Mesenchymal stem cell (in vitro differentiated cells and primary cell): ENCODE results near the gene CFAP58.

Source experiments
- DNase-seq: peaks from one replicate; pipeline ENCODE4 v3.0.0-alpha.2; 2013
- H2AFZ ChIP-seq: one replicate; pipeline ENCODE4 v1.6.1; 2013; ENCODE audit warnings: low read depth, mild to moderate bottlenecking, control low read depth, inconsistent platforms, low read length, moderate library complexity
- H2AK5ac ChIP-seq: 2 replicates; pipeline ENCODE4 v1.6.1; 2013; ENCODE audit warnings: low read length, moderate library complexity, mild to moderate bottlenecking, inconsistent platforms; ENCODE audit not compliant: severe bottlenecking
- H2BK120ac ChIP-seq: one replicate; pipeline ENCODE4 v1.6.1; 2013; ENCODE audit warnings: low read depth, mild to moderate bottlenecking, inconsistent platforms, low read length, moderate library complexity
- H2BK12ac ChIP-seq, 2 experiments: one replicate each; pipeline ENCODE4 v1.6.1; 2013; ENCODE audit warnings: inconsistent platforms in 2 of 2, low read length in 2 of 2, mild to moderate bottlenecking in 2 of 2, moderate library complexity in 2 of 2, control low read depth in 1 of 2
- H2BK15ac ChIP-seq: one replicate; pipeline ENCODE4 v1.6.1; 2013; ENCODE audit warnings: mild to moderate bottlenecking, low read depth, inconsistent platforms; ENCODE audit not compliant: poor library complexity, severe bottlenecking
- H2BK5ac ChIP-seq: 2 replicates; pipeline ENCODE4 v1.6.1; 2013; ENCODE audit warnings: low read depth, mild to moderate bottlenecking, low read length, control low read depth, inconsistent platforms; ENCODE audit not compliant: poor library complexity, severe bottlenecking
- H3K14ac ChIP-seq, 2 experiments: one replicate each; pipeline ENCODE4 v1.6.1; 2013; ENCODE audit warnings: inconsistent platforms in 2 of 2, low read length in 2 of 2, control low read depth in 1 of 2, mild to moderate bottlenecking in 1 of 2, moderate library complexity in 1 of 2
- H3K18ac ChIP-seq, 2 experiments: one replicate each; pipeline ENCODE4 v1.6.1; 2013; ENCODE audit warnings: inconsistent platforms in 2 of 2, low read length in 2 of 2, control low read depth in 1 of 2, low read depth in 1 of 2, mild to moderate bottlenecking in 1 of 2
- H3K23ac ChIP-seq, 2 experiments: one replicate each; pipeline ENCODE4 v1.6.1; 2013; ENCODE audit warnings: inconsistent platforms in 2 of 2, low read length in 2 of 2, mild to moderate bottlenecking in 2 of 2, moderate library complexity in 2 of 2, control low read depth in 1 of 2
- H3K27ac ChIP-seq: 2 replicates; pipeline ENCODE4 v1.5.1; 2013; ENCODE audit warnings: mild to moderate bottlenecking, moderate library complexity, low read length, control low read depth, inconsistent platforms; ENCODE audit not compliant: poor library complexity, severe bottlenecking
- H3K27me3 ChIP-seq, 2 experiments: 2 replicates each; pipeline versions ENCODE4 v1.6.1 to v1.7.0; 2013; ENCODE audit warnings: low read length in 2 of 2, mild to moderate bottlenecking in 2 of 2, moderate library complexity in 2 of 2, control low read depth in 1 of 2, inconsistent platforms in 1 of 2; ENCODE audit not compliant: control insufficient read depth in 1 of 2, insufficient read depth in 1 of 2
- H3K36me3 ChIP-seq, 2 experiments: 2 replicates each; pipeline versions ENCODE4 v1.6.1 to v1.7.0; 2013; ENCODE audit warnings: low read length in 2 of 2, control low read depth in 1 of 2, inconsistent platforms in 1 of 2, low read depth in 1 of 2, mild to moderate bottlenecking in 1 of 2; ENCODE audit not compliant: insufficient read depth in 2 of 2, control insufficient read depth in 1 of 2
- H3K4ac ChIP-seq, 2 experiments: one replicate each; pipeline ENCODE4 v1.6.1; 2013; ENCODE audit warnings: inconsistent platforms in 2 of 2, low read length in 2 of 2, mild to moderate bottlenecking in 2 of 2, moderate library complexity in 2 of 2, control low read depth in 1 of 2, low read depth in 1 of 2
- H3K4me1 ChIP-seq: 2 replicates; pipeline ENCODE4 v1.6.1; 2013; ENCODE audit warnings: low read depth, low read length, control low read depth; ENCODE audit not compliant: control insufficient read depth, insufficient read depth
- H3K4me2 ChIP-seq: 2 replicates; pipeline ENCODE4 v1.6.1; 2013; ENCODE audit warnings: low read length, mild to moderate bottlenecking, inconsistent platforms; ENCODE audit not compliant: poor library complexity, severe bottlenecking
- H3K4me3 ChIP-seq, 2 experiments: 2 replicates each; pipeline versions ENCODE4 v1.5.1 to v1.7.0; 2013; ENCODE audit warnings: low read length in 2 of 2, mild to moderate bottlenecking in 2 of 2, control low read depth in 1 of 2, low read depth in 1 of 2; ENCODE audit not compliant: insufficient read depth in 1 of 2
- H3K79me1 ChIP-seq: replicated peaks from 2 replicates; pipeline ENCODE4 v1.6.1; 2013; ENCODE audit warnings: mild to moderate bottlenecking, control low read depth, low read length, inconsistent platforms; ENCODE audit not compliant: poor library complexity, severe bottlenecking
- H3K9ac ChIP-seq: 2 replicates; pipeline ENCODE4 v1.7.0; 2013; ENCODE audit warnings: mild to moderate bottlenecking, low read length, moderate library complexity
- H3K9me3 ChIP-seq: 2 replicates; pipeline ENCODE4 v1.7.0; 2013; ENCODE audit warnings: mild to moderate bottlenecking, low read length; ENCODE audit not compliant: control insufficient read depth
- H4K8ac ChIP-seq: one replicate; pipeline ENCODE4 v1.6.1; 2013; ENCODE audit warnings: inconsistent platforms, mild to moderate bottlenecking, low read length, moderate library complexity
- H4K91ac ChIP-seq: one replicate; pipeline ENCODE4 v1.6.1; 2013; ENCODE audit warnings: mild to moderate bottlenecking, low read length, inconsistent platforms
- WGBS: methylation state at CpG from one replicate; pipeline ENCODE4 v1.1.7; 2013; ENCODE audit warnings: mixed read lengths; 5-methylcytosine and 5-hydroxymethylcytosine counted together

Gene CFAP58

DNA sequence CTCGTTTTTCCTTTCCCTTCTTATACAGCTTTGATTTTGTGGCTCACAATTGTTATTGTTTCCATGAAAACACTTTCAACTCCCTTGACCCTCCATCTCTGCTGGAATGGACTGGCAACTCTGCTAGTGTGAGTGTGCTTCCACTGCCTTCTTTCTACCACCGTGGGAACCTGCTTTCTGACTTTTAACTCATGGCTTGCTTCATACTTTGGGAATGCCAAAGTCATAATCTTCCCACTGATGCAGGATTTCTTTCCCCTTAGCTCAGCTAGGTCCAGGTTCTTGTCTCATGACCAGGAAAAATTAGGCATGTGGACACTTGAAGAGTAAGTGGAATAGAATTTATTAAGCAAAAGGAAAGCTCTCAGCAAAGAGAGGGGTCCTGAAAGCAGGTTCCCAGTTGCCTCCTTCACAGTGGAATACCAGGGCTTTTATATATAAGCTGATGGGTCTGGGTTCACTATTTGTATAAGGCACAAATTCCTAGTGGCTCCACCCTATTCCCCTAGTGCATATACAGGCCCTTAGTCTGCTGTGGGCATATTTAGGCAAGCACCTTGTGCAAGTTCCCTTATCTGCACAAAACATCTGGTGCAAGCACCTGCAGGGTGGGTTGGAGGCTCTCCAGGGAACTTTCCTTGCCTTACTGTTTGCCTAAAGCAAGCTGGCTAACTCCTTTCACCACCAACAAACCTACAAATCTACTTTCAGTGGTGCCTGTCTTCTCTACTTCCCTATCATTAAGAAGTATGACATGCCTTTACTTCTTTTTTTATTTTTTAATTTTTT lies 119.5 kb downstream of the CFAP58 start:
- WGBS, result 36% methylated on average over 2 of the region's 2 CpGs
- no peak overlapping the region for H3K4ac ChIP-seq
- H3K4me2 ChIP-seq, result no peak overlapping the region
- H3K27ac ChIP-seq, result no peak overlapping the region
- no peak overlapping the region for H4K8ac ChIP-seq
- no peak for DNase-seq
- no peak overlapping the region for H2BK15ac ChIP-seq
- H2BK12ac ChIP-seq, result no peak overlapping the region
- H3K23ac ChIP-seq, result no peak overlapping the region
- no peak overlapping the region for H2BK5ac ChIP-seq
- H3K9ac ChIP-seq, result no peak overlapping the region
- H3K27me3 ChIP-seq, result no peaks in the 10 kb centered on the region
- H2BK120ac ChIP-seq, result no peak overlapping the region
- H3K79me1 ChIP-seq, result no peaks in the 10 kb centered on the region
- no peak overlapping the region for H2AK5ac ChIP-seq
- H3K4me1 ChIP-seq, result no peaks in the 10 kb centered on the region
- H2AFZ ChIP-seq, result no peak overlapping the region
- H4K91ac ChIP-seq, result no peak overlapping the region
- no peak overlapping the region for H3K14ac ChIP-seq
- H3K36me3 ChIP-seq, result no peaks in the 10 kb centered on the region
- H3K4me3 ChIP-seq, result no peak overlapping the region
- no peak overlapping the region for H3K18ac ChIP-seq
- H3K9me3 ChIP-seq, result no peaks in the 10 kb centered on the region

DNA sequence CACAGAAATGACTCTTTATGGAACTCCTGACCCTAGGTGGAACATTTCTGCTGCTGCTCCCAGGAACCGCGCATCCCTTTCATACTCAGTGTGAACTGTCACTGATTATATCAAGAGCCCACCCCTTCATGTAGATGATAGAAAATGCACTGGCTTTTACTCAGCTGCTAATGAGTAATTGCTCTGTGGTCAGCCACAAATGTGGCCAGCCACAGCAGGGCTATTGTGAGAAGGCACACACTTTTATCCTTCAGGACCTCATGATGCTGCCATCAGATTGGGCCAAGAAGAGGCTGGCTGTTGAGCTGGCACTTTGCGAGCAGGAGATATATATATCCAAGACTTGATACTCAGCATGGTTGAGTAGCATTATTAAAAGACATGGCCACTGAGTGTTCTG lies 124.7 kb downstream of the CFAP58 start:
- no peaks in the 10 kb centered on the region for H3K36me3 ChIP-seq
- H3K14ac ChIP-seq, result no peak overlapping the region
- H3K27me3 ChIP-seq, result peaks cover 0 to 4% of the 10 kb centered on the region in 2 experiments
- H2AK5ac ChIP-seq, result no peak overlapping the region
- H2AFZ ChIP-seq, result no peak overlapping the region
- no peak overlapping the region for H2BK12ac ChIP-seq
- no peak overlapping the region for H3K4me3 ChIP-seq
- no peak overlapping the region for H3K23ac ChIP-seq
- H4K8ac ChIP-seq, result no peak overlapping the region
- H3K4me2 ChIP-seq, result no peak overlapping the region
- H4K91ac ChIP-seq, result no peak overlapping the region
- no peak overlapping the region for H2BK120ac ChIP-seq
- H3K4me1 ChIP-seq, result no peaks in the 10 kb centered on the region
- H3K9me3 ChIP-seq, result no peaks in the 10 kb centered on the region
- no peak overlapping the region for H3K18ac ChIP-seq
- no peak overlapping the region for H2BK15ac ChIP-seq
- H2BK5ac ChIP-seq, result no peak overlapping the region
- no peak overlapping the region for H3K27ac ChIP-seq
- 92% methylated on average over 3 of the region's 3 CpGs for WGBS
- DNase-seq, result no peak
- no peak overlapping the region for H3K4ac ChIP-seq
- H3K9ac ChIP-seq, result no peak overlapping the region
- H3K79me1 ChIP-seq, result no peaks in the 10 kb centered on the region

DNA sequence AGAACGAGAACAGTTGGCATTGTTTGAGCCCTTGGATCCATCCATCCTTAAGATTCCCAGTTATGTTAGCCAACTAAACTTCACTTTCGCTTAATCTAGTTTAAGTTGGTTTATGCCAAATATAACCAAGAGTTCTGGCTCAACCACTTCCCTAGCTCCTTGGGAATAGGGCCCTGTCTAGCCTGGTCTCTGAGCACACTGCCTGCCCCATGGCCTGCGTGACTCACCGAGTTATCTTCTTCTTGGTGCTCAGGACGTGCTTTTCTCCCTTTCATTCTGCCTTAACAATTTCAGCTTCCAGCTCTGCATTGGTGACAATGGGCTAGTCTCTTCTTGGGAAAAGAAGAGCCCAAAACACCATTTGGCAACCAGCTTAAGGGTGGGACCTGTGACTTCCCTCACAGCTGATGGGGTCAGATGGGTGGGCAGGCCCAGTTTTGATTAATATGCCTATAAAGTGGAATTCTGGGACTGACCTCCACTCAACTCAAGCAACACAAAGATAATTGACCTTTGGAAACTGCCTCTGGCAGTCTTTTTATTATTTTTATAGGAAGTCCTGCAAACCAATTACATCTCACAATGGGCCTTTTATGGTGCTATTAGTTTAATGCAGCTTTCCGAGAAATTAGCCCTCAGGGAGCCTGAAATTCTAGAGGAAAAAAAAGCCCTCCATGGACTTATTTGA lies 126.4 kb downstream of the CFAP58 start:
- WGBS, result 85% methylated on average over 5 of the region's 6 CpGs
- no peaks in the 10 kb centered on the region for H3K36me3 ChIP-seq
- no peak overlapping the region for H3K4ac ChIP-seq
- DNase-seq, result no peak
- H3K27me3 ChIP-seq, result peaks cover 0 to 12% of the 10 kb centered on the region in 2 experiments
- no peak overlapping the region for H3K4me2 ChIP-seq
- no peak overlapping the region for H2BK5ac ChIP-seq
- H3K4me1 ChIP-seq, result no peaks in the 10 kb centered on the region
- H3K14ac ChIP-seq, result no peak overlapping the region
- H2BK12ac ChIP-seq, result no peak overlapping the region
- H3K4me3 ChIP-seq, result no peak overlapping the region
- H2BK120ac ChIP-seq, result no peak overlapping the region
- H2BK15ac ChIP-seq, result no peak overlapping the region
- H3K23ac ChIP-seq, result no peak overlapping the region
- no peak overlapping the region for H4K91ac ChIP-seq
- H3K9me3 ChIP-seq, result no peaks in the 10 kb centered on the region
- H3K27ac ChIP-seq, result no peak overlapping the region
- H3K18ac ChIP-seq, result no peak overlapping the region
- no peak overlapping the region for H3K9ac ChIP-seq
- no peak overlapping the region for H2AK5ac ChIP-seq
- no peaks in the 10 kb centered on the region for H3K79me1 ChIP-seq
- no peak overlapping the region for H2AFZ ChIP-seq
- H4K8ac ChIP-seq, result no peak overlapping the region

DNA sequence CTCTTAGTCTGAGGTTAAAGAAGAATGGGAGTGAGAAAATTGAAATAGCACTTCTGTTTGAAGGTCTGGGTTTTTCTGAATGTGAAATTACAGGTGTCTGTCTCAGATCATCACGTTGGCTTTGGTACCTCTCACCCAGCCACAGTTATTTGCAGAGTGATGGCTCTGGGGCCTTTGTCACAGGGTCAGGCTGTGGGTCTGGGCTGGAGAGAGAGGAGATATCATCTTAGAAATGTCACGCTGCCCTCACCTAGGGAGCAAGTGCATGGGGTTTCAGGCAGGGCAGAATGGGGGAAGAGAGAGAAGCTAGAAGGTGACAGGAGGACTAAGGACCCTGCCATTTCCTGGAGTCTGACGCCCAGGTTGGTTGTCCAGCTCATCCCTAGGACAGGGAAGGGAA lies 127.2 kb downstream of the CFAP58 start:
- WGBS, result 65% methylated on average over 3 of the region's 3 CpGs

More for the DNA sequence above, 127.2 kb downstream of the CFAP58 start:
- H3K27me3 ChIP-seq, result peaks cover 0 to 12% of the 10 kb centered on the region in 2 experiments
- H2AFZ ChIP-seq, result no peak overlapping the region
- no peak overlapping the region for H4K8ac ChIP-seq
- H3K79me1 ChIP-seq, result no peaks in the 10 kb centered on the region
- no peak overlapping the region for H2BK12ac ChIP-seq
- H3K18ac ChIP-seq, result no peak overlapping the region
- no peak overlapping the region for H2AK5ac ChIP-seq
- no peak overlapping the region for H2BK15ac ChIP-seq
- H3K9ac ChIP-seq, result no peak overlapping the region
- DNase-seq, result no peak
- H2BK120ac ChIP-seq, result no peak overlapping the region
- H3K4ac ChIP-seq, result no peak overlapping the region
- no peak overlapping the region for H3K4me3 ChIP-seq
- H3K4me2 ChIP-seq, result no peak overlapping the region
- no peaks in the 10 kb centered on the region for H3K9me3 ChIP-seq
- H4K91ac ChIP-seq, result no peak overlapping the region
- H3K23ac ChIP-seq, result peak overlapping the region in 1 of 2 experiments; percentile 68
- H2BK5ac ChIP-seq, result no peak overlapping the region
- H3K4me1 ChIP-seq, result no peaks in the 10 kb centered on the region
- no peak overlapping the region for H3K27ac ChIP-seq
- H3K36me3 ChIP-seq, result no peaks in the 10 kb centered on the region
- H3K14ac ChIP-seq, result no peak overlapping the region
